ENCODE data around the gene ASB13.

Gene ASB13

GRCh38 chr10:5611899-5612680 lies 54.3 kb downstream of the ASB13 start:
- in situ Hi-C loops (cut with MboI; ENCODE audit: low sequenced_read_pairs): loop anchor here (25.0 kb wide), 1 partner anchor 775 kb away; the partner anchor contains the start of gene AKR1E2

GRCh38 chr10:5609952-5610616 lies 56.3 kb downstream of the ASB13 start:
- in situ Hi-C loops (cut with MboI; ENCODE audit: low sequenced_read_pairs): loop anchor here (25.0 kb wide), 1 partner anchor 773 kb away; the partner anchor contains the start of gene AKR1E2

DNA sequence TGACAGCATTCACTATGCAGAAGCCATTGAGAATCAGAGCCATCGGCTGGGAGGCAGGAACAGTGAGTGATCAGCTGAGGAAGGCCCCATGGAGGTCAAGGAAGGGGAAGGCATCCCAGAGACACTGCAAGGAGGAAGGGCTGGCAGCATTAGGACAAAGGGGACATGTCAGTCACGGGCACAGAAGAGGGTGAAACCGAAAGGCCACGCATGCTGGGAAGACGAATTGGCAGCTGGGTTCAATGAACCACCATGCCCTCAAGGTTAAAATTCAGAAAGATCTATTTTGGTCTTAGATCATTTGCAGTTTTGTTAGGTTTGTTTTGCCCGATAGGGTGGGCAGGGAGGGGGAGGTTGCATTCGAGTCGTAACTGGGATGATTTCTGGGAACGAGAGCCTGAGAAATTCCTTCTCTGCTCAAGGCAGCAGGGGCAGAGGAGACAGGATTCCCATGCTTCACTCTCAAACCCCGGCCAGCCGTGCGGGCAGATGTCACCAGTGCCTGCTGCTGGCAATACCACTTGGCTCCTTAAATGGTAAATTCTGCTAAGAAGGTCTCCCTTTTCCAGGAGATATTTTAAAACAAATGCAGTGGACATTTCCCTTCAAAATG lies 57.7 kb downstream of the ASB13 start:
- in situ Hi-C loops (cut with MboI; ENCODE audit: low sequenced_read_pairs): loop anchor here (25.0 kb wide), 1 partner anchor 771 kb away; the partner anchor contains the start of gene AKR1E2

DNA sequence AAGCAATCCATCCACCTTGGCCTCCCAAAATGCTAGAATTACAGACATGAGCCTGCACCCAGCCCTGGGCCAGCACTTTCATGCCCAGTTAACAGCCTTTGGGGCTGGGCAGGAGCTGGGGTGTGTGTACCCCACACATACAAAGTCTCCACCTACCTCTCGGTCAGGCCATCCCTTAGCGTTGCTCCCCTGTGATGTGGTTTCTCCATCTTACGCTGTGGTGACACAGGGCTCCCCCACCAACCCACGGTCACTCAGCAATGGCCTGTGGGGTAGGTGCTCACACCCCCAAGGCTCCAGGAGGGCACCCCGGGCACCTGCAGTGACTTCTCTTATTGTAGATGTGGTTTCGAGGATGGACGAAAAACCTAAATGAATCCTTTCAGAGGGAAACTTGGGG lies 58.8 kb downstream of the ASB13 start:
- in situ Hi-C loops (cut with MboI; ENCODE audit: low sequenced_read_pairs): loop anchor here (25.0 kb wide), 1 partner anchor 770 kb away; the partner anchor contains the start of gene AKR1E2

DNA sequence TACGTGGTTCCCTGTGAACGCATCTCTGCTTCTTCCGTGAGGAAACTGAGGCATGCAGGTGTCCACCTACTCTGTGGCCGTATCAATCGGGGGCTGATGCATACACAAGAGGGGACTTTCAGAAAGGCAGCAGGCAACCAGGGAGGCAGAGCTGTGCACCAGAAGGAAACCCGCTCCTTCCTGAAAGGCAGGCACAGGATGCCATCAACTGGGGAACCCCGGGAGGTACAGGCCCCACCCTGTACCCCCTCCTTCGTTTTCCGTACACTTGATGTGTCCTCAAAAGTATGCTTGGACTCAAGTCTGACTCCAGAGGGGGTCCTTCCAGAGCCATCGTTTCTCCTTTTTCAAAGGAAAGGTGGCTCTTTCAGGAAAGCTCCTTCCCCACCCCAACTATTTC lies 59.5 kb downstream of the ASB13 start:
- in situ Hi-C loops (cut with MboI; ENCODE audit: low sequenced_read_pairs): loop anchor here (25.0 kb wide), 1 partner anchor 770 kb away; the partner anchor contains the start of gene AKR1E2

GRCh38 chr10:5606321-5606720 lies 60.1 kb downstream of the ASB13 start:
- in situ Hi-C loops (cut with MboI; ENCODE audit: low sequenced_read_pairs): loop anchor here (25.0 kb wide), 1 partner anchor 769 kb away; the partner anchor contains the start of gene AKR1E2

DNA sequence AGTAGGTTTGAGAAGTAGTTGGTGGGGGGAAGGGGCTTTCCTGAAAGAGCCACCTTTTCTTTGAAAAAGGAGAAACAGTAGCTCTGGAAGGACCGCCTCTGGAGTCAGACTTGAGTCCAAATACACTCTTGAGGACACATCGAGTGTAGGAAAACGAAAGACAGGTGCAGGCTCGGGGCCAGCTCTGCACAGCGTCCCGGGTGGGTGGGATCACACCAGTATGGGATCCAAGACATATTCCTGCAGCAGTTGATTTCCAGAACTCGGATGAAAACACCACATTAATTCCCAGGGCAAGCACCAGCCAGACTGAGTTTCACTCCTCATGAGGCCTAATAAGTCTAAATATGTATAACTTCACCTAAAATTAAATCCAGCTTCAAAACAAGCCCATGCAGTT lies 61.4 kb downstream of the ASB13 start:
- in situ Hi-C loops (cut with MboI; ENCODE audit: low sequenced_read_pairs): loop anchor here (25.0 kb wide), 1 partner anchor 768 kb away; the partner anchor contains the start of gene AKR1E2

GRCh38 chr10:5604236-5604925 lies 62.0 kb downstream of the ASB13 start:
- in situ Hi-C loops (cut with MboI; ENCODE audit: low sequenced_read_pairs): loop anchor here (25.0 kb wide), 1 partner anchor 767 kb away; the partner anchor contains the start of gene AKR1E2

- in situ Hi-C loops (cut with MboI; ENCODE audit: low sequenced_read_pairs): loop anchor here (25.0 kb wide), 1 partner anchor 767 kb away; the partner anchor contains the start of gene AKR1E2
These were observed 62.6 kb downstream of the ASB13 start for GRCh38 chr10:5603848-5604170.

DNA sequence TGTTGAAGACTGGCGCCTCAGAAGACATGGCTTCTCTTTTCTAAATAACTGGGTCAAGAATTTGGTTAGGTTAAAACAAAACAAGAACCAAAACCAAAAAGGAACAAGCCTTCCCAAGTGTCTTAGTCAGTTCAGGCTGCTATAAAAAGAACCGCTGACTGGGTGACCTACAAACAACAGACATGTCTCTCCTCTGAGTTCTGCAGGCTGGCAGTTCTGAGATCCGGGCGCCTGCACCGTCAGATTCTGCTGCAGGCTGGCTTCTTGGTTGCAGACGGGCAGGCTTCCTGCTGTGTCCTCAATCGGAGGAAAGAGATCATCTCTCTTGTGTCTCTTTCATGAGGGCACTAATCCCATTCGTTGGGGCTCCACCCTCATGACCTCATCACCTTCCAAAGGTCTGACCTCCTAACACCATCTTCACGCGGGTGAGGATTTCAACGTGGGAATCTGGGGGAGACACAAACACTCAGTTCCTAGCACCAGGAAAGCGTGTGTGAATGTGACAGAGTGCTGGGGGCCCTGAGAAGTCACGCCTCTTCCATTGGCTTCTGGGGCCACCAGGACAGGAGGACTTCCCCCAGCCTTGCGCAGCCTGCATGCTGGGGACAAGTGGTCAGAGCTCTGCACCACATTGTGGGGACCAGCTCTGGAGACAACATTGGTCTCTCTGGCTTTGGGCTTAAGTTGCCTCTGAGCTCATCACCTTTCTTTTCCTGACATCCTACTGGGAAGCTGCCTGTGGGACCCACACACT lies 63.1 kb downstream of the ASB13 start:
- in situ Hi-C loops (cut with MboI; ENCODE audit: low sequenced_read_pairs): loop anchor here (25.0 kb wide), 1 partner anchor 766 kb away; the partner anchor contains the start of gene AKR1E2

GRCh38 chr10:5601826-5602495 lies 64.4 kb downstream of the ASB13 start:
- in situ Hi-C loops (cut with MboI; ENCODE audit: low sequenced_read_pairs): loop anchor here (25.0 kb wide), 1 partner anchor 765 kb away; the partner anchor contains the start of gene AKR1E2

DNA sequence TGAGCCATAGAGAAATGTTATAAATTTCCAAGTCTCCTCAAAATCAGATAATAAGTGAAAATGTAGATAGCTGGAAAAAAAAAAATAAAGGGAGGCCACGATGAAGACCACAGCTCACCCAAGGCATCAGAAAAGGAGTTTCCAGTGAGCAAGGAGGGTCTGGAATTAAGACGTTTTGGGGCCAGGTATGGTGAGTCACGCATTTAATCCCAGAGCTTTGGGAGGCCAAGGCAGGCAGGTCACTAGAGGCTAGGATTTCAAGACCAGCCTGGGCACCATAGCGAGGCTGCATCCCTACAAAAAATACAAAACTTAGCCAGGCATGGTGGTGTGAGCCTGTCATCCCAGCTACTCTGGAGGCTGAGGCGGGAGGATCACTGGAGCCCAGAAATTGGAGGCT lies 65.5 kb downstream of the ASB13 start:
- in situ Hi-C loops (cut with MboI; ENCODE audit: low sequenced_read_pairs): loop anchor here (25.0 kb wide), 1 partner anchor 764 kb away; the partner anchor contains the start of gene AKR1E2

GRCh38 chr10:5599613-5600520 lies 66.5 kb downstream of the ASB13 start:
- in situ Hi-C loops (cut with MboI; ENCODE audit: low sequenced_read_pairs): loop anchor here (25.0 kb wide), 1 partner anchor 763 kb away; the partner anchor contains the start of gene AKR1E2

DNA sequence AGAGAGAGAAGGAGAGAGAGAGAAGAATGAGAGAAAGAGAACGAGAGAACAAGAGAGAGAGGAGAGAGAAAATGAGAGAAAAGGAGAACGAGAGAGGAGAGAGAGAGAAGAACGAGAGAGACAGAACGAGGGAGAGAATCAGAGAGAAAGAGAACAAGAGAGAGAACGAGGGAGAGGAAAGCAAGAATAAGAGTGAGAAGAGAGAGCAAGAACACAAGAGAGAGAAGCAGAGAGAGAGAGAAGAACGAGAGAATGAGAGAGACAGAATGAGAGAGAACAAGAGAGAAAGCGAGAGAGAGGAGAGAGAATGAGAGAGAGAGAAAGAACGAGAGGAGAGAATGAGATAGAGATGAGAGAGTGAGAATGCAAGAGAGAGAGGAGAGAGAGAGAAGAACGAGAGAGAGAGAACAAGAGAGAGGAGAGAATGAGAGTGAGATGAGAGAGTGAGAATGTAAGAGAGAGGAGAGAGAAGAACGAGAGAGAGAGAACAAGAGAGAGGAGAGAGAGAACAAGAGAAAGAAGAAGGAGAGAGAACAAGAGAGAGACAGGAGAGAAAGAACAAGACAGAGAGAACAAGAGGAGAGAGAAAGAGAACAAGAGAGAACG lies 68.2 kb downstream of the ASB13 start:
- in situ Hi-C loops (cut with MboI; ENCODE audit: low sequenced_read_pairs): no loop called here

- in situ Hi-C loops (cut with MboI; ENCODE audit: low sequenced_read_pairs): no loop called here
These were observed 69.6 kb downstream of the ASB13 start for GRCh38 chr10:5596611-5597341.

GRCh38 chr10:5595994-5596471 lies 70.4 kb downstream of the ASB13 start:
- in situ Hi-C loops (cut with MboI; ENCODE audit: low sequenced_read_pairs): no loop called here

DNA sequence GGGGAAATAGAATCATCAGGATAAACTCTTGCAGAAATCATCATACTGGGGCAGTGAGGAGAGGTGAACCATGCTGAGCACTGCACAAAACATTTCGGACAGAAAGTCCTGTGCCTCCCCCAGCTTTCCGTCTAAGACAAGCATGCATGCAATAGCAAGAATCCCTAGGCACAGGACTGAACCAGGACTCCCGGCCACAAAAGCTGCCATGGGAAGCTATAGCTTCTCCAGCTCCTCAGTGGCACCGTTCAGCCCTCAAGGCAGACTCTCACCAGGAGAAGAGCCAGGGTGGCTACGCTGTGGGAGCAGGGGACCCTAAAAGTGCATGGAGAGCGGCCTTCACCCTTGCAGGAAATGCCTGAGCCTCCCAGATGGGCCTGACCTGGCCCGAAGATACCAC lies 70.8 kb downstream of the ASB13 start:
- in situ Hi-C loops (cut with MboI; ENCODE audit: low sequenced_read_pairs): no loop called here
